Tibial artery (tissue), 4 donors: ENCODE results near the gene SDK2.

Experiments used
- DNase-seq, 2 donors: peaks; one replicate each; pipeline ENCODE4 v3.0.0-alpha.2; 2019
- H3K27ac ChIP-seq, 2 donors: fragments of 200-600 bp; sonication (generic) in 1 of 2; 1 replicate in 1 of 2; 2 replicates in 1 of 2; pipeline ENCODE4 v1.5.1; 2018 to 2019; ENCODE audit warnings: mild to moderate bottlenecking in 1 of 2
- H3K27me3 ChIP-seq, 2 donors: fragments of 200-600 bp; sonication (generic) in 1 of 2; one replicate each; pipeline versions ENCODE4 v1.5.1 to v1.6.0; 2016 to 2019
- H3K36me3 ChIP-seq, 3 donors: fragments of 200-600 bp; sonication (generic) in 2 of 3; one replicate each; pipeline ENCODE4 v1.5.1; 2016 to 2019; ENCODE audit warnings: mild to moderate bottlenecking in 2 of 3
- H3K4me1 ChIP-seq, 4 donors: fragments of 200-600 bp; sonication (generic) in 2 of 4; 1 replicate in 3 of 4; 2 replicates in 1 of 4; pipeline ENCODE4 v1.5.1; 2016 to 2019
- H3K4me3 ChIP-seq, 2 donors: fragments of 200-600 bp; sonication (generic) in 1 of 2; 1 replicate in 1 of 2; 2 replicates in 1 of 2; pipeline ENCODE4 v1.5.1; 2018 to 2019; ENCODE audit warnings: mild to moderate bottlenecking in 2 of 2
- H3K9me3 ChIP-seq, 3 donors: fragments of 200-600 bp; sonication (generic) in 1 of 3; one replicate each; pipeline ENCODE4 v1.5.1; 2016 to 2019
- CTCF ChIP-seq, 2 experiments: fragments of 200-600 bp in 1 of 2; fragments of 450-650 bp in 1 of 2; IDR thresholded peaks; one replicate each; pipeline ENCODE4 v1.5.1; 2017 to 2019; ENCODE audit warnings: antibody characterized with exemption in 2 of 2, mild to moderate bottlenecking in 1 of 2, moderate library complexity in 1 of 2
- intact Hi-C: fragments of 100-400 bp; cut with DNase I; formaldehyde crosslinking; loops from one replicate; pipeline ENCODE4 v1.15.0; 2023; ENCODE audit warnings: low total_unique reads

Gene SDK2

DNA sequence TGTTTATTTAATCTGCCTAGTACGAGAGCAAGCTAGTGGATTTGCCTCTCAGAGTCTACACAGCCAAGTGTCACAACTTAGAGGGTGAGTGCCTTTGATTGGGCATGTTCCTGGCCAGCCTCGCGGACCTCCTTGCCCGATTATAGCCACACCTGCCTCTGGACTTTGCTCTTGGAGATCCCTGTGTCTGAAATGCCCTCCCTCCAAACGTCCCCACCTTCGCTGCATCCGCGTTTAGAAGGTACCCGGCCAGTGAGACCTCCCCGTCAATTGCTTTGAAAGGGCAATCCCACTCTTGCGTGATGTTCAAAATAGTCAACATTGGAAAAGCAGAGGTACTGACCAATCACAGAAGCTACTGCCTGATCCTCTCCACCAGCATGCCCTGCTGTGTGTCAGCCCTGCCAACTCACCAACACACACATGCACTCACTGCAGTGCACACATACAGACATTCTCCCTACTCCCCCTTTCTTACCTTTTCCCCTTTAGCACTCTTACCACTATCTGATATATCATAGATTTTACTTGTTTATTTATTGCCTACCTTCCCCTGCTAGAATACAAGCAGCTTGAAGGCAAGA, 6.5 kb upstream of the SDK2 start:
- H3K27me3 ChIP-seq: peaks cover 0 to 54% of the 10 kb centered on the region in 2 donors
- peaks cover 0 to 2% (median under 1%) of the 10 kb centered on the region in 4 donors for H3K4me1 ChIP-seq
- DNase-seq: no peak
- intact Hi-C loops: no loop called here
- no peaks in the 10 kb centered on the region for H3K36me3 ChIP-seq
- H3K27ac ChIP-seq: no peak overlapping the region
- H3K4me3 ChIP-seq: no peak overlapping the region
- H3K9me3 ChIP-seq: peaks cover 0 to 8% (median 6%) of the 10 kb centered on the region in 3 donors
- TF ChIP-seq CTCF (IDR thresholded peaks at IDR 0.05): no peak

DNA sequence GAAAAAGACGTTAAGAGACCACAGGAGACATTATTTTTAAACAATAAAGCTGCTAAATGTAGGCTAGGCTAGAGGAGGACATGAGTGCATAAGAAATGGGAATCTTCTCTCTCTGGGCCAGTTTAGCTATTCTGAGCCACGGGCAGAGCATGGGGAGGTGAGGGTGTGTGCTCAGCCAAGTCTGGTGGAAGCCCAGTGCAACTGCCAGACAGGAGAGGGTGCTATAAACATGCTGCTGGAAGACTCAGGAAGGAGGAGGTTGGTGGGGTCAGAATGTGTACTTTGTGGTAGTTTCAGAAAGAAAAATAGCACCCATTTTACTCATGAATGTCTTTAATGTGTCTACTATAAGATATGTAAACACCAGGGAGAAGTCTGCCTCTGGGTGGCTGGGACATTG, 5.9 kb upstream of the SDK2 start:
- Histone ChIP-seq H3K4me3 (no peak overlapping the region), H3K36me3 (no peaks in the 10 kb centered on the region), H3K4me1 (peaks cover 0 to 7% (median 5%) of the 10 kb centered on the region in 4 donors), H3K27ac (no peak overlapping the region), H3K9me3 (peaks cover 0 to 8% (median 6%) of the 10 kb centered on the region in 3 donors), H3K27me3 (peaks cover 0 to 57% of the 10 kb centered on the region in 2 donors)
- no peak for TF ChIP-seq CTCF (IDR thresholded peaks at IDR 0.05)
- intact Hi-C loops: no loop called here
- DNase-seq: no peak

DNA sequence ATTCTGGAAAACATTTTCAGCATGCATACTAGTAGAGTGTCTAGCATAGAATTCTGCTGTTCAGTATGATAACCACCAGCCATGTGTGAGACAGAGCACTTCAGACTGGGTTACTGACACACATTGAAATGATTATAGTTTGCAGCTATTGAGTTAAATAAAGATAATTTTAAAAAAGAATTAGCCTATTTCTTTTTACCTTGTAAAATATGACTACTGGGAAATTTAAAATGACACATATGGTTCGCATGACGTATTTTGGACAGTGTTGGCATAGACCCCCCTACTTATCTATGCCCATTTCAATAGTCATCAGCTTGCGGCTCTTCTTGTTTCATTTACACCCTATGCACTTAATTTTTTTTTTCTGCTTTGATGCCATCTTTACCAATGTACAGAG, 4.7 kb upstream of the SDK2 start:
- Histone ChIP-seq H3K9me3 (peaks cover 0 to 2% (median 2%) of the 10 kb centered on the region in 3 donors), H3K36me3 (no peaks in the 10 kb centered on the region), H3K27me3 (peaks cover 0 to 62% of the 10 kb centered on the region in 2 donors), H3K4me1 (peaks cover 0 to 17% (median 12%) of the 10 kb centered on the region in 4 donors), H3K4me3 (no peak overlapping the region), H3K27ac (no peak overlapping the region)
- intact Hi-C loops: no loop called here
- DNase-seq: no peak
- no peak for TF ChIP-seq CTCF (IDR thresholded peaks at IDR 0.05)

- TF ChIP-seq CTCF (IDR thresholded peaks at IDR 0.05): no peak
- Histone ChIP-seq H3K27me3 (peaks cover 0 to 67% of the 10 kb centered on the region in 2 donors), H3K36me3 (no peaks in the 10 kb centered on the region), H3K4me1 (peaks cover 0 to 22% (median 17%) of the 10 kb centered on the region in 4 donors), H3K4me3 (no peak overlapping the region), H3K27ac (no peak overlapping the region), H3K9me3 (no peaks in the 10 kb centered on the region)
- intact Hi-C loops: no loop called here
- no peak for DNase-seq
These were observed 4.2 kb upstream of the SDK2 start for GRCh38 chr17:73648543-73648820.

DNA sequence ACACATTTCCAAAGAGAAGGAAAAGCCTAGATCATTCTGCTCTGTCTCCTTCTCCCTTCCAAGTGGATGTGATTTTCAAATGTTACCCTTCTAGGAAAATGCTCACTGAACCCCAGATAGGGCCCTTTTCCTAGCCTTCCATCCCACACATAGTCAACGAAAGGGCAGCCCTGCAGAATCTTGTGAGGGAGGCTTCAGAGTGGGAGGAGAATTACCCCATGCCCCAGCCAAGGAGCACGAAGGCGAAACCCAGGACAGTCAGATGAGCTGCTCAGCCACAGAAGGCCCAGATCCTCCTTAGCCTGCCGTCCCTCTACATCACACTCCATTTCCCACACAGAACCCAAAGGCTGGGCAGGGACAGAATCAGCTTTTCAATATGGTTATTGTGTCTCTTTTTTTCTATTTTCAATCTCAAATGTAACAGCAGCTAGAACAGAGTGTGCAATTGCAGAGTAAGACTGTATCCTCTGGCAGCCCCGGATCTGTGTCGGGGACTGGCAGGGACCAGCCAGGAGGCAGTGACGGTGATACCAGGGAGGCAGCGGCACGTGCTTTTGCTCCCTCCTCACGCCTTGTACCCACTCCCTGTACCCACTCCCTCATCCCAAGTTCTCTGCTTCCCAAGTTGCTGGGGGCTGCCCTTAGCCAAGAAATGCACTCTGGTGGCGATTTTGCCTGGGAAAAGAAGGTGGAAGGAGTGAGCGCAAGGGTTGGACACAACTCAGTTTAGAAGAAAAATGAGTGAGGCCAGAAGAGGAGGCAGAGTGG, 3.7 kb upstream of the SDK2 start:
- TF ChIP-seq CTCF (IDR thresholded peaks at IDR 0.05): no peak
- H3K36me3 ChIP-seq: no peaks in the 10 kb centered on the region
- H3K27ac ChIP-seq: no peak overlapping the region
- H3K9me3 ChIP-seq: no peaks in the 10 kb centered on the region
- no peak overlapping the region for H3K4me3 ChIP-seq
- no peak for DNase-seq
- H3K4me1 ChIP-seq: peaks cover 0 to 27% (median 22%) of the 10 kb centered on the region in 4 donors
- intact Hi-C loops: no loop called here
- peaks cover 0 to 69% of the 10 kb centered on the region in 2 donors for H3K27me3 ChIP-seq
